Naive thymus-derived CD8-positive, alpha-beta T cell (primary cell): Measurements from ENCODE around the gene SLC1A2. TPM values are rescaled to one million over a fixed set of nuclear protein-coding genes. Genes with fewer than 3 reads are reported as not detected.
A peak's percentile ranks its signal among the peaks of the same experiment; 100 is the strongest.

Experiments used
- ATAC-seq, 2 donors: fragments of 150-1000 bp; cut with Tn5 transposase in 1 of 2; sonication (Bioruptor Pico), chemical (Tn5 transposase) in 1 of 2; 1 replicate in 1 of 2; 2 replicates in 1 of 2; pipeline ENCODE4 v1.10.0; 2021; ENCODE audit warnings: mild to moderate bottlenecking in 2 of 2, moderate library complexity in 2 of 2
- POLR2A ChIA-PET: fragments of 350-600 bp; sonication (Branson Sonifier 250); formaldehyde crosslinking; loops from one replicate; lab custom pipeline; 2021; ENCODE audit warnings: antibody characterized with exemption; lab: Charles Lee
- DNase-seq, 10 donors: peaks; one replicate each; pipeline versions ENCODE4 v3.0.0 to v3.0.0-alpha.2; 2020 to 2022
- H3K27ac Mint-ChIP-seq, 10 donors: one replicate each; pipeline ENCODE4 v1.8.0; 2020 to 2022; ENCODE audit warnings: mild to moderate bottlenecking in 10 of 10, mixed read lengths in 10 of 10, moderate library complexity in 4 of 10, inconsistent platforms in 1 of 10
- H3K27me3 Mint-ChIP-seq, 5 donors: one replicate each; pipeline ENCODE4 v1.8.0; 2021 to 2022; ENCODE audit warnings: mixed read lengths in 5 of 5
- H3K36me3 Mint-ChIP-seq, 3 donors: one replicate each; pipeline ENCODE4 v1.8.0; 2020 to 2022; ENCODE audit warnings: mixed read lengths in 3 of 3, mild to moderate bottlenecking in 2 of 3, inconsistent platforms in 1 of 3
- H3K4me1 Mint-ChIP-seq, 4 donors: one replicate each; pipeline ENCODE4 v1.8.0; 2021 to 2022; ENCODE audit warnings: mixed read lengths in 4 of 4
- H3K4me3 Mint-ChIP-seq, 10 donors: one replicate each; pipeline ENCODE4 v1.8.0; 2020 to 2022; ENCODE audit warnings: mild to moderate bottlenecking in 10 of 10, mixed read lengths in 10 of 10, moderate library complexity in 6 of 10, inconsistent platforms in 1 of 10
- H3K9me3 Mint-ChIP-seq, 9 donors: one replicate each; pipeline ENCODE4 v1.8.0; 2020 to 2022; ENCODE audit warnings: mixed read lengths in 9 of 9, mild to moderate bottlenecking in 3 of 9, inconsistent platforms in 1 of 9, moderate library complexity in 1 of 9
- polyA plus RNA-seq, 3 donors: library from polyadenylated mRNA; unstranded; fragments of 300-500 nt; fragmentation: Illumina TruSeq; gene quantifications; one replicate each; pipeline ENCODE4 v1.2.3, GENCODE V29; 2021
- total RNA-seq, 8 experiments: library from RNA in 2 of 8; stranded (reverse) in 2 of 8; gene quantifications; one replicate each; pipeline ENCODE4 v1.2.3 and lab custom pipeline; 2021 to 2026

Gene SLC1A2
- total and polyA plus RNA-seq, 5 experiments from 2014 or later = 0.07 to 0.44 TPM; not detected in 3

DNA sequence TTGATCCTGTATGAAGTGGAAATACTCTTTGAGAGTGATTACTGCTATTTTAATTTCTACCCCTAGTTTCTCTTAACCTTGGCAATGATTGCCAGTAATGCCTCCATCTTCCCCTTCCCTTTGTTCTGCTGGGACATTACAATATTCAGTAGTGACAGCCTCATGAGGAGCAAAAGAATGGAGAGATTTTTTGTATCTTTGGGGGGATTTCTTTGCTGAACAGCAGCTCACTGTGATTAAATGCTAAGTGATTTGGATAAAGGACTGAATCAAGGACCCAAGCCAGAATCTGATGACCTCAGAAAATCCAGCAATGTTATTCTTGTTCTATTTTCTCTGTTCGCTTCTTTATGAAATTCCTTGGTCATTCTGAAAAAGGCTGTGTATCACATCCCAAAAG, 7.0 kb upstream of the SLC1A2 start:
- no peak overlapping the region for H3K4me3 Mint-ChIP-seq
- no peaks in the 10 kb centered on the region for H3K4me1 Mint-ChIP-seq
- no peaks in the 10 kb centered on the region for H3K36me3 Mint-ChIP-seq
- DNase-seq (no peak), ATAC-seq (no peak)
- no peak overlapping the region for H3K27ac Mint-ChIP-seq
- peaks cover 37 to 89% (median 47%) of the 10 kb centered on the region in 5 donors for H3K27me3 Mint-ChIP-seq
- H3K9me3 Mint-ChIP-seq = no peaks in the 10 kb centered on the region
- POLR2A ChIA-PET = no interaction called here

DNA sequence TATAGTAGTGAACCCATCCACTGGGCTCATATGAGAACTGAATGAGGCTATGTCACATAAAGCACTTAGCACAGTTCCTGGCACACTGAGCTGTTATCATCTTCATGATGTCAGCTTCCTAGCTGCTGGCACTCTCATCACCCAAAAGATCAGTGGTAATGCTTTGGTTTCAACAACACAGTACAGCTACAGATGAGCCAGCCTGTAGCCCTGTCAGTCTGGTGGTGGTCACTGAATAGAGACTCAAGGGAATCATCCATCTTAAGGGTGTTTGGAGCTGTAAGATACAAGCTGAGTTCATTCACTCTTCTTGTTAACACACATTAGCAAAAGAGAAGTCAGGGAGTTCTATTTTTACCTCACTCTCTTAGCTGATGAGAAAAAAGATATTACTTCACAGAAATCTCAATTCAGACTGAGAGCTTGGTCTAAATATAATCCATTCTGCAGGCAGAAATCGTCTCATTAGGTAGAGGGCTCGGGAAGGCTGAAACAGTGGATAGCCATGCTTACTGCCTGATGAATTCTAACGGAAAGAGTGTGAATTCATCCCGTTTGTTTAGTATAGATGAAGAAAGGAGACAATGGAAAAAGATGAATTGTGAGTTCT, 6.3 kb upstream of the SLC1A2 start:
- POLR2A ChIA-PET = no interaction called here
- no peak for ATAC-seq
- peaks cover 0 to 2% (median under 1%) of the 10 kb centered on the region in 4 donors for H3K4me1 Mint-ChIP-seq

DNA sequence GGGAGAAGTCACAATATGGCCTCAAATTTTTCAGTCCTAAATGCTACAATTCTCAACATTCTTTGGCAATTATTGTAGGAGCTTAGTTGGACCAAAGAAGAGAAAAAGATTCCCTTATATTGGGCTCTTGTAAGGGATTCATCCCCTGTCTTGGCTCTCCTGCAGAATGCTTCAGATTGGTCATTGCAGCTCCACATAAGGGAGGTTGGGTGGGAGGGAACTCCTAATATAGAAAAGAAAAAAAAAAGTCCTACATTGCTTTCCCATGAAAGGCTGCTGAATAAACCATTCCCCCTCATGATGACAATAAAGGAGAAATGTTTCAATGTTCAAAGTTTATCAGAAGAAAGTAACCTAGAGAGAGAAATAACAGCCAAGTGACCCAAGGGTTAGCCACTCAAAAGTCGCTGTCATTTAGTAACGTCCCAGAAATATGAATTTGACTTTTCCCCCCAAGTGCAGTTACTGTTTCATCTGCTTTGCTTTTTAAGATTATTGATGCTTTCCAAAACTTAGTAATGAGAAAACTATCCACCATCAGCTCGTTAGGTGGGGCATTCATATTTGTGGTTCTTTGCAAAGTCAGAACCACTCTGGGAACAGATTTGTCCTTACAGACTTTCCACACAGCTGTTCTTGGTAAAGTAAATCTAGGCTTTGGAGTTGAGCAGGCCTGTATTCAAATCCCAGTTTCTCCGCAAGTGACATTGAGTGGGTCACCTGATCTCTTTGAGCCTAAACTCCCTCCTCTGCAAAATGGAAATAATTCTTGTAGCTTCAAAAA, 5.0 kb upstream of the SLC1A2 start:
- peaks cover 0 to 13% (median 3%) of the 10 kb centered on the region in 4 donors for H3K4me1 Mint-ChIP-seq
- peaks cover 39 to 84% (median 55%) of the 10 kb centered on the region in 5 donors for H3K27me3 Mint-ChIP-seq
- POLR2A ChIA-PET = no interaction called here

More for the DNA sequence above, 6.3 kb upstream of the SLC1A2 start:
- no peak for DNase-seq
- Mint-ChIP-seq H3K27me3 (peaks cover 43 to 89% (median 50%) of the 10 kb centered on the region in 5 donors), H3K9me3 (no peaks in the 10 kb centered on the region), H3K36me3 (no peaks in the 10 kb centered on the region), H3K27ac (no peak overlapping the region), H3K4me3 (no peak overlapping the region)

DNA sequence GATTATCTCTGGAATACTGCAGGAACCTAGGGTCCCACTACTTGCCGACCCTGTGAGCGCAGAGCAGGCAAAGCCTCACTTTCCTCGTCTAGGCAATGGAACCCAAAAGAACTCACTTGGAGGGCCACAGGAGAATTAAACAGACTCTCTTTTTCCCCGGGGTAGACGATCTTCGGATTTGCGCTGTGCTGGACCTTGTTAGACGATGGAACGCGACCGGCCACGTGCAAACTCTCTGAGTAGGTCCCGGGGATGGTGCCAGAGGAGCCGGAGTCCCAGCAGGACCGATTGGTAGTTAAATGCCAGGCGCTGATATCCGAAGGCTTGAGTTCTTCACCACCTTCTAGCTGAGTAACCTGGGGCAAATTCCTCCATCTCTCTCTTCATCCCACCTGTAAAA, 1.0 kb upstream of the SLC1A2 start:
- no peaks in the 10 kb centered on the region for H3K9me3 Mint-ChIP-seq
- H3K4me3 Mint-ChIP-seq = peak overlapping the region in 9 of 10 donors; percentile 22 to 75 (median 63)
- POLR2A ChIA-PET = no interaction called here
- ATAC-seq (no peak), DNase-seq (no peak)
- peaks cover 2 to 18% (median 10%) of the 10 kb centered on the region in 4 donors for H3K4me1 Mint-ChIP-seq
- H3K27ac Mint-ChIP-seq = peak overlapping the region in 1 of 10 donors; percentile 58
- H3K27me3 Mint-ChIP-seq = peaks cover 45 to 86% (median 68%) of the 10 kb centered on the region in 5 donors
- peaks cover 0 to 3% (median 0%) of the 10 kb centered on the region in 3 donors for H3K36me3 Mint-ChIP-seq

More for the DNA sequence above, 5.0 kb upstream of the SLC1A2 start:
- no peak for DNase-seq
- Mint-ChIP-seq H3K9me3 (no peaks in the 10 kb centered on the region), H3K36me3 (no peaks in the 10 kb centered on the region), H3K27ac (no peak overlapping the region), H3K4me3 (no peak overlapping the region)
- ATAC-seq = no peak

DNA sequence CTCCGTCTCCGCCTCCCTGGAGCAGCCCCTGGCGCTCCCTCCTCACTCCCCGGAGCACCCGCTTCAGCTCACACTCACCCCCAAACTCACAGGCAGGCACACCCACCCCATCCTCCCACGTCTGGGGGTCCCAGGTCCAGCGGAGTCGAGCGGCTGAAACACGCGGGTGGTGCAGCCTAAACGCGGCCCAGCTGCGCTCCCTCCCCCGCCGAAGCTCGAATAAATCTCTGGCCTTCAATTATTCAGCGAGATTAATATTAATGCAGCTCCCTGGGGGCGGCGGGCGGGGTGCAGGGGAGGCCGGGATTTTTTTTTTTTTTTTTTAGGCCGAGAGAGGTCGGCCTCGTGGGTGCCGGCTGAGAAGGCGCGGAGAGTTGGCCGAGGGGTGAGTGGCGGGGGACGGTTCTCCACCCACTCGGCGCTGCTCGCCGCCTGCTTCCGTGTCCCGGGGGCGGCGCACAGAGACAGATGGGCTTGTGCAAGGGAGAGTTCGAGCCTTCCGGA, 524 bp upstream of the SLC1A2 start:
- Mint-ChIP-seq H3K27ac (peak overlapping the region in 1 of 10 donors; percentile 58), H3K9me3 (no peaks in the 10 kb centered on the region), H3K4me1 (peaks cover 2 to 18% (median 10%) of the 10 kb centered on the region in 4 donors), H3K27me3 (peaks cover 43 to 83% (median 69%) of the 10 kb centered on the region in 5 donors), H3K4me3 (peak overlapping the region in 9 of 10 donors; percentile 22 to 75 (median 63)), H3K36me3 (peaks cover 0 to 3% (median 0%) of the 10 kb centered on the region in 3 donors)
- POLR2A ChIA-PET = interaction anchor here (0.6 kb wide), 1 partner anchor 480 kb away, joined by 4 read pairs; no protein-coding TSS in a partner anchor
- DNase-seq (no peak), ATAC-seq (no peak)

DNA sequence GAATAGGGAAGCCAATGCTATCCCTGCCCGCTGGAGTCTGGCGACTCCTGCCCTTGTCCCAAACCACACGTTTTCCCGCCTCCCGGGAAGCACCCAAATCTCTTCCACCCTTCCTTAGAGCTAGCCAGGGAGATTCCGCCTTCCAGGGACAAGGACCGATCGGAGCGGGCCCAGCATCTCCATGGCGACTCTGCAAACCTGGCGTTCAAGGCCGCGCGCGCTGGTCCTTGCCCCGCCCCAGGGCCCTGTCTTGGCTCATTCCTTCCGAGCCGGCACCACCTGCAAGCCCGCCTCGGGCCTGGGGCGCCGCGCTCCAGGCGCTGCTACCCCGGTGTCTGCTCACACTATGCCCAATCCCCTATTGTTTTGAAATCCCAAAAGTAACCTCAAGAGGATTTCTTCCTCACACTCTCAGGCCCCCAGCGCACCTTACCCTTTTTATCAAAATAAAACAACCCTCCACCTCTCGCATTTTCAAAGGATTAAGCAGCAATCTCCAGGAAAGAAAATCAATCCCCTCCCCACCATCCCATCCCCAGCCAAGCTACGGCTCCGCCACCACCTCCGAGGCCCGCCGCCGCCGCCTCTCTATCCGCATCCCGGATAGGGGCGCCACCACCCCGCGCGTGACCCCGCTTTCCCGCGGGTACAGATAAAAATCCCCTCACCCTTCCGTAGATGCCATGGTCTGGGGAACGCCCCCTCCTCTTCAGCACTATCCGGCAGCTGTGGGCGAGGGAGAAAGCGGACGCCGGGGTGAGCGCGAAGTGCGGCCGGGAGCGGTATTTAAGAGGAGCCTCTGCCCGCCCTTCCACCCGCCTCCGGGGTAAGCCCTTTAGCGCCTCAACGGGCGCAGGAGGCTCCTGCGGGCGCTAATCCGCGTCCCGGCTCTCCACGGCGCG, 825 bp downstream of the SLC1A2 start:
- ATAC-seq (peak in 1 of 2 donors; percentile 36), DNase-seq (no peak)
- peaks cover 2 to 18% (median 10%) of the 10 kb centered on the region in 4 donors for H3K4me1 Mint-ChIP-seq
- peak overlapping the region; percentile 51 to 86 (median 67) for H3K4me3 Mint-ChIP-seq
- POLR2A ChIA-PET = no interaction called here
- H3K27me3 Mint-ChIP-seq = peaks cover 41 to 79% (median 68%) of the 10 kb centered on the region in 5 donors
- H3K9me3 Mint-ChIP-seq = no peaks in the 10 kb centered on the region
- H3K27ac Mint-ChIP-seq = no peak overlapping the region
- peaks cover 0 to 3% (median 0%) of the 10 kb centered on the region in 3 donors for H3K36me3 Mint-ChIP-seq

DNA sequence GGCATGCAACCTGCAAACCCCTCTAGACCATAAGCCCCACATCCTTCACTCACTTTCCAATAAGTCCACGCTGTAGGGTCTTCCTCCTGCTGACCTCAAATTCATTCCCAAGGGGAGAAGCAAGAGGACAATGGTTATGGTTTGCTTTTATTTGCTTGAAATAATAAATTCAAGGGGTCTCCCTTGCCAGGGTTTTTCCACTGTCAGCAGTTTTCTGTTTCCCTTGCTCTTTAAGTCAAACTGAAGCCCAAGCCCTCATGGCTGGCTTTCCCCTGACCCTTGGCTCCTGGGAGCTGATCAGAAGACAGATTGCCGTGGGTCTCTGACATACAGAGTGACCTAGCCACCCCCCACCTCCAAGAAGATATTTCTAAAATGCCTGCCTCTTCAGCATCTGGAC, 3.9 kb downstream of the SLC1A2 start:
- Mint-ChIP-seq H3K4me3 (no peak overlapping the region), H3K36me3 (peaks cover 0 to 3% (median 0%) of the 10 kb centered on the region in 3 donors), H3K9me3 (no peaks in the 10 kb centered on the region), H3K27me3 (peaks cover 19 to 61% (median 44%) of the 10 kb centered on the region in 5 donors), H3K27ac (no peak overlapping the region), H3K4me1 (peaks cover 2 to 14% (median 9%) of the 10 kb centered on the region in 4 donors)
- ATAC-seq = no peak
- DNase-seq = no peak
- POLR2A ChIA-PET = no interaction called here

DNA sequence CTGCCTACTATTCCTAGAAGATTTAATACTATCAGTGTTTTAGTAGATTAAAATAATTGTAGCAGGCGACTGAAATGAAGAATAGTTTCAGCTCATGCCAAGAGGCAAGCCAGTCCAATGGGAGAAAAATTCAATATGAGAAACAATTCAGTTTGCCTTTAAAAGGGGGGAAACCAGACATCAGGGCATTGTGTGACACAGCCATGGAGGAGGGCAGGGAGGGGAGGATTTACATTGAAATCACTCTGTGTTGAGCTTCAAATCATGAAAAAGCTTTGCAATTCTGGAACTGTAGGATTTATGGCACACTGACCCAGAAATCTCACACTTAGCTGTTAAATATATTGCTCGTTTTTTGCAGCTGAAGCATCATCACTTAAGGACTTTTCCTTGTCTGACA, 4.6 kb downstream of the SLC1A2 start:
- Mint-ChIP-seq H3K4me1 (peaks cover 2 to 10% (median 6%) of the 10 kb centered on the region in 4 donors), H3K4me3 (no peak overlapping the region), H3K27ac (no peak overlapping the region), H3K36me3 (peaks cover 0 to 3% (median 0%) of the 10 kb centered on the region in 3 donors), H3K27me3 (peaks cover 15 to 60% (median 38%) of the 10 kb centered on the region in 5 donors), H3K9me3 (no peaks in the 10 kb centered on the region)
- DNase-seq (no peak), ATAC-seq (no peak)
- POLR2A ChIA-PET = no interaction called here

DNA sequence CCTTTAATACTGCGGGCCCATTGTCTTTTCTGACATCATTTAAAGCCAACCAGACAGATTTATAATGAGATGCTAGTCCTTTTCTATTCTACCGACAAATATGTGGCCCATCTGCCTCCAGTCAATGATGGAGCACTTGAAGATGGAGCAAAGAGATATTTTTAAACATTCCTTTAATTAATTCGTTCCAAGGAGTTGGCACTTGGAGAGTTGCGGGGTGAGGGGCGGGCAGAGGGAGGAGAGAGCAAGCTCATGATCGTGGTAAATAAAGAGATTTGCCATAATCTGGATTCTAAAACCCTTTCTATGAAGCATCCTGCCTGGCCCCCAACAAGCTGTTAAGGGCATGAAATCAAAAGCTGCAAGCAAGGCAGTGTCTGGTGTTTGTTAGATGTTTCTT, 5.0 kb downstream of the SLC1A2 start:
- peaks cover 2 to 10% (median 4%) of the 10 kb centered on the region in 4 donors for H3K4me1 Mint-ChIP-seq
- ATAC-seq (no peak), DNase-seq (no peak)
- no peaks in the 10 kb centered on the region for H3K9me3 Mint-ChIP-seq
- H3K4me3 Mint-ChIP-seq = no peak overlapping the region
- POLR2A ChIA-PET = no interaction called here
- H3K27me3 Mint-ChIP-seq = peaks cover 15 to 60% (median 38%) of the 10 kb centered on the region in 5 donors
- H3K36me3 Mint-ChIP-seq = peaks cover 0 to 3% (median 0%) of the 10 kb centered on the region in 3 donors
- H3K27ac Mint-ChIP-seq = no peak overlapping the region

DNA sequence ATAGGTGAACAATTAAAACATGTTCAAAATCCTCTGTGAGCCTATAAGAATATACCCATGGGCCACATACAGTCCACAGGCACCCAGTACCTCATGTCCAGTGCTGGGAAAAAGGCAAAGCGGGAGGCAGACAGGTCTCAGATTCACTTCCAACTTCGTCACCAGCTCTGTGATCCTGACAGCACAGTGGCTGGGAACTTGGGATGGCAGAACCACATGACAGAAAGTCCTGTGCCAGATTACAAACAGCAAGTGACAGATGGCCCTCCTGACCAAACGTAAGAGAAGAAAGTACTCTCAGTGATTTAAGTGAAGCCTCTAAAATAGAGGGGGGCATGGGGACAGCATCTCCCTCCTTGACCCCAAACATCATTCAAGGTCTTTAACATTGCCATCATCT, 5.8 kb downstream of the SLC1A2 start:
- peaks cover 14 to 59% (median 34%) of the 10 kb centered on the region in 5 donors for H3K27me3 Mint-ChIP-seq
- peaks cover 2 to 6% (median 4%) of the 10 kb centered on the region in 4 donors for H3K4me1 Mint-ChIP-seq
- no peaks in the 10 kb centered on the region for H3K9me3 Mint-ChIP-seq
- POLR2A ChIA-PET = no interaction called here
- ATAC-seq = no peak
- H3K27ac Mint-ChIP-seq = no peak overlapping the region
- H3K36me3 Mint-ChIP-seq = peaks cover 0 to 2% (median 0%) of the 10 kb centered on the region in 3 donors
- no peak overlapping the region for H3K4me3 Mint-ChIP-seq
- DNase-seq = no peak

DNA sequence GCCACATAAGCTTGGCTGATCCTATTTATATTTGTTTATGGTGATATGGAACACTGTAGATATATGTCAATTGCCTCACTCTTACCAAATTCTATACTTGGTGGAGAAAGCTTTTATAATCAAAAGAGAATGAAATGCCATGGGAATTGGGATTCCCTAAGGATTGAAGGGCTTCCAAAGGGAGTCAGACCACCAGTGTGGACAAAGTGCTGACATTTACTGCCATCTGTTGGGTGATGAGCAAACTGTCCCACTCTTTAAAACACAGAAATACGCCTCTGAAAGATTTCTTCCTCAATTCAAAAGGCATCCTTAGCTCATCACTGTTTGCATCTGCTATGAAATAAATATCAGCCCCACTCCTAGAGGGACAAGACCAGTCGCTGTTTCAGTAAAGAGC, 7.1 kb downstream of the SLC1A2 start:
- Mint-ChIP-seq H3K36me3 (no peaks in the 10 kb centered on the region), H3K9me3 (no peaks in the 10 kb centered on the region), H3K27ac (no peak overlapping the region), H3K4me3 (no peak overlapping the region), H3K27me3 (peaks cover 8 to 47% (median 21%) of the 10 kb centered on the region in 5 donors), H3K4me1 (no peaks in the 10 kb centered on the region)
- POLR2A ChIA-PET = interaction anchor here (0.6 to 0.7 kb wide), 2 partner anchors 11 to 1138 kb away, joined by 3 to 5 read pairs; no protein-coding TSS in a partner anchor
- ATAC-seq (no peak), DNase-seq (no peak)

DNA sequence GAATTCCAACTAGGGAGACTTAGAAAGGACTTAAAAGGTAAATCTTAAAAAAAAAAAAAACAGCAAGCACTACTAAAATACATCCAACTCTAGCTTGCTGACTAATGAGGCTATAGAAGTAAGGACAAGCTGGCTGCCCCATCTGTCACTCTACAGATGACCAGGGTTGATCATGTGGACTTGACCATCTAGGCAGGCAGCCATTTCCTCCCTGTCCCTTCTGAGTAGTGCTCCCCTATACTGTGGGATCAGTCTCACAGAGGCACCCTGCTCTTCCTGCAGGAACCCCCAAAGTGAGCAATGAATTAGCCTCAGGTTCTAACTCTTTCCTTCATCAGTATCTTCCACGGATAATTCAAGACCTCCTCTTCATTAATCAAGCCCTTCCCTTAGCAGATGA, 12.3 kb downstream of the SLC1A2 start:
- Mint-ChIP-seq H3K4me1 (no peaks in the 10 kb centered on the region), H3K27ac (no peak overlapping the region), H3K4me3 (no peak overlapping the region), H3K36me3 (no peaks in the 10 kb centered on the region), H3K9me3 (no peaks in the 10 kb centered on the region), H3K27me3 (peaks cover 0 to 30% (median 9%) of the 10 kb centered on the region in 5 donors)
- no peak for ATAC-seq
- POLR2A ChIA-PET = interaction anchor here (0.5 kb wide), 1 partner anchor 95 kb away, joined by 4 read pairs; no protein-coding TSS in a partner anchor
- no peak for DNase-seq
